Keratinocyte (primary cell): Measurements from ENCODE around the gene MGLL. TPM values are rescaled to one million over a fixed set of nuclear protein-coding genes. Genes with fewer than 3 reads are reported as not detected.

Experiments
- DNase-seq: peaks from one replicate; pipeline ENCODE4 v3.0.0-alpha.2; 2011; ENCODE audit warnings: low read depth, missing footprints, low spot score
- FAIRE-seq: peaks from 2 replicates; lab custom pipeline; 2011; peaks lifted over from hg19 to GRCh38; lab: Jason Lieb, UNC
- H2AFZ ChIP-seq: 2 replicates; pipeline ENCODE4 v1.6.0; 2012; ENCODE audit warnings: low read length, control low read depth, inconsistent platforms; ENCODE audit not compliant: control insufficient read depth
- H3K27ac ChIP-seq: 2 replicates; pipeline ENCODE4 v1.5.1; 2011; ENCODE audit warnings: low read length; ENCODE audit not compliant: control insufficient read depth, insufficient read depth
- H3K27me3 ChIP-seq: 3 replicates; pipeline ENCODE4 v1.6.0; 2011; ENCODE audit warnings: low read length; ENCODE audit not compliant: control insufficient read depth, insufficient read depth; ENCODE audit errors: extremely low read depth
- H3K36me3 ChIP-seq, 2 experiments: 2 replicates in 1 of 2; 3 replicates in 1 of 2; pipeline ENCODE4 v1.5.1; 2011; ENCODE audit warnings: low read length in 2 of 2, mild to moderate bottlenecking in 1 of 2; ENCODE audit not compliant: control insufficient read depth in 2 of 2, insufficient read depth in 2 of 2; ENCODE audit errors: extremely low read depth in 1 of 2
- H3K4me1 ChIP-seq: 3 replicates; pipeline ENCODE4 v1.5.1; 2011; ENCODE audit warnings: low read length; ENCODE audit not compliant: control insufficient read depth, insufficient read depth; ENCODE audit errors: extremely low read depth
- H3K4me2 ChIP-seq: 3 replicates; pipeline ENCODE4 v1.6.0; 2011; ENCODE audit warnings: low read depth, low read length; ENCODE audit not compliant: control insufficient read depth, insufficient read depth; ENCODE audit errors: extremely low read depth
- H3K4me3 ChIP-seq, 3 experiments: fragments of 200-600 bp in 1 of 3; sonication (generic) in 1 of 3; 2 replicates in 2 of 3; 3 replicates in 1 of 3; pipeline ENCODE4 v1.5.1; 2011 to 2016; ENCODE audit warnings: low read length in 3 of 3, mild to moderate bottlenecking in 3 of 3, control low read depth in 2 of 3, inconsistent platforms in 1 of 3, low read depth in 1 of 3, mixed read lengths in 1 of 3, mixed run types in 1 of 3, moderate library complexity in 1 of 3; ENCODE audit not compliant: control insufficient read depth in 2 of 3, insufficient read depth in 2 of 3; ENCODE audit errors: extremely low read depth in 1 of 3
- H3K79me2 ChIP-seq: 2 replicates; pipeline ENCODE4 v1.6.0; 2012; ENCODE audit warnings: low read length; ENCODE audit not compliant: control insufficient read depth, insufficient read depth
- H3K9ac ChIP-seq: 3 replicates; pipeline ENCODE4 v1.6.0; 2011; ENCODE audit warnings: low read length; ENCODE audit not compliant: control insufficient read depth, insufficient read depth; ENCODE audit errors: extremely low read depth
- H3K9me1 ChIP-seq: 3 replicates; pipeline ENCODE4 v1.6.0; 2011; ENCODE audit warnings: low read length; ENCODE audit not compliant: control insufficient read depth, insufficient read depth; ENCODE audit errors: extremely low read depth
- H3K9me3 ChIP-seq: 2 replicates; pipeline ENCODE4 v1.5.1; 2012; ENCODE audit warnings: low read depth, low read length; ENCODE audit not compliant: control insufficient read depth
- H4K20me1 ChIP-seq: 3 replicates; pipeline ENCODE4 v1.6.0; 2011; ENCODE audit warnings: low read length; ENCODE audit not compliant: control insufficient read depth, insufficient read depth; ENCODE audit errors: extremely low read depth
- CTCF ChIP-seq, 3 experiments: IDR thresholded peaks in 1 of 3; conservative IDR thresholded peaks in 1 of 3; optimal IDR thresholded peaks in 1 of 3; 2 replicates in 2 of 3; 3 replicates in 1 of 3; pipeline versions ENCODE3 to v1.5.1; 2011; ENCODE audit warnings: low read length in 3 of 3, mild to moderate bottlenecking in 3 of 3, moderate library complexity in 2 of 3, control low read depth in 1 of 3, inconsistent platforms in 1 of 3; ENCODE audit not compliant: insufficient read depth in 2 of 3; ENCODE audit errors: extremely low read depth in 1 of 3
- EZH2 ChIP-seq: IDR thresholded peaks from one replicate; pipeline ENCODE4 v1.6.1; 2012; ENCODE audit warnings: inconsistent platforms, mild to moderate bottlenecking, low read length, moderate library complexity
- dilution Hi-C: fragments of 300-500 bp; cut with MboI; formaldehyde crosslinking; loops from one replicate; pipeline ENCODE4 v1.7.0; 2020; ENCODE audit warnings: low sequenced_read_pairs; ENCODE audit not compliant: extremely low pct_ligation_motif_present
- polyA plus RNA-seq, 5 experiments: library from polyadenylated mRNA; depleted of rRNA in 3 of 5; stranded (reverse) in 3 of 5; stranded (forward) in 1 of 5; unstranded in 1 of 5; fragments of >200 nt; gene quantifications; 1 replicate in 1 of 5; 2 replicates in 3 of 5; 3 replicates in 1 of 5; pipeline versions ENCODE4 v1.2.1 to v1.2.3, GENCODE V29; 2011 to 2012; ENCODE audit warnings: missing spikeins in 2 of 5, low read depth in 1 of 5, low replicate concordance in 1 of 5

MGLL gene
- polyA plus RNA-seq, 1 donor (not counting 4 experiments of a cell fraction or from before 2014, with no cell fraction given) = 17.8 TPM

- no peaks in the 10 kb centered on the region for H4K20me1 ChIP-seq
- TF ChIP-seq CTCF (optimal IDR thresholded peaks at IDR 0.05 in 1 of 3, IDR thresholded peaks at IDR 0.05 in 1 of 3, conservative IDR thresholded peaks at IDR 0.05 in 1 of 3; ENCODE audit: extremely low read depth in 1 of 3, insufficient read depth in 2 of 3, low read length in 3 of 3) (no peak), EZH2 (no peak)
- H3K4me2 ChIP-seq = peak overlapping the region; percentile 12
- peak overlapping the region; percentile 70 for H3K27ac ChIP-seq
- peaks cover 27% of the 10 kb centered on the region for H3K4me1 ChIP-seq
- dilution Hi-C loops = no loop called here
- DNase-seq (no peak), FAIRE-seq (no peak)
- H3K9me1 ChIP-seq = no peaks in the 10 kb centered on the region
- no peaks in the 10 kb centered on the region for H3K36me3 ChIP-seq
- no peak overlapping the region for H2AFZ ChIP-seq
- H3K79me2 ChIP-seq = no peaks in the 10 kb centered on the region
- no peak overlapping the region for H3K4me3 ChIP-seq
- no peaks in the 10 kb centered on the region for H3K9me3 ChIP-seq
- no peaks in the 10 kb centered on the region for H3K27me3 ChIP-seq
- H3K9ac ChIP-seq = peak overlapping the region; percentile 43
Measured at GRCh38 chr3:127689266-127689860, 133.0 kb downstream of the MGLL start.

- H3K4me2 ChIP-seq = no peak overlapping the region
- no peak for DNase-seq
- H2AFZ ChIP-seq = no peak overlapping the region
- H3K4me1 ChIP-seq = peaks cover 29% of the 10 kb centered on the region
- no peak overlapping the region for H3K9ac ChIP-seq
- H4K20me1 ChIP-seq = no peaks in the 10 kb centered on the region
- H3K9me1 ChIP-seq = no peaks in the 10 kb centered on the region
- no peak for FAIRE-seq
- dilution Hi-C loops = no loop called here
- TF ChIP-seq EZH2 = no peak
- no peak for TF ChIP-seq CTCF (optimal IDR thresholded peaks at IDR 0.05 in 1 of 3, IDR thresholded peaks at IDR 0.05 in 1 of 3, conservative IDR thresholded peaks at IDR 0.05 in 1 of 3; ENCODE audit: extremely low read depth in 1 of 3, insufficient read depth in 2 of 3, low read length in 3 of 3)
- no peaks in the 10 kb centered on the region for H3K27me3 ChIP-seq
- no peaks in the 10 kb centered on the region for H3K79me2 ChIP-seq
- H3K36me3 ChIP-seq = no peaks in the 10 kb centered on the region
- no peak overlapping the region for H3K27ac ChIP-seq
- no peaks in the 10 kb centered on the region for H3K9me3 ChIP-seq
- H3K4me3 ChIP-seq = no peak overlapping the region
Measured at GRCh38 chr3:127688416-127689265, 133.7 kb downstream of the MGLL start.
